HS-5 (cell line): ENCODE results near the gene PAQR6.

ENCODE experiments used
- DNase-seq: peaks from one replicate; pipeline ENCODE4 v3.0.0-alpha.2; 2012; ENCODE audit warnings: low read depth

PAQR6 gene, protein sequence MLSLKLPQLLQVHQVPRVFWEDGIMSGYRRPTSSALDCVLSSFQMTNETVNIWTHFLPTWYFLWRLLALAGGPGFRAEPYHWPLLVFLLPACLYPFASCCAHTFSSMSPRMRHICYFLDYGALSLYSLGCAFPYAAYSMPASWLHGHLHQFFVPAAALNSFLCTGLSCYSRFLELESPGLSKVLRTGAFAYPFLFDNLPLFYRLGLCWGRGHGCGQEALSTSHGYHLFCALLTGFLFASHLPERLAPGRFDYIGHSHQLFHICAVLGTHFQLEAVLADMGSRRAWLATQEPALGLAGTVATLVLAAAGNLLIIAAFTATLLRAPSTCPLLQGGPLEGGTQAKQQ

DNA sequence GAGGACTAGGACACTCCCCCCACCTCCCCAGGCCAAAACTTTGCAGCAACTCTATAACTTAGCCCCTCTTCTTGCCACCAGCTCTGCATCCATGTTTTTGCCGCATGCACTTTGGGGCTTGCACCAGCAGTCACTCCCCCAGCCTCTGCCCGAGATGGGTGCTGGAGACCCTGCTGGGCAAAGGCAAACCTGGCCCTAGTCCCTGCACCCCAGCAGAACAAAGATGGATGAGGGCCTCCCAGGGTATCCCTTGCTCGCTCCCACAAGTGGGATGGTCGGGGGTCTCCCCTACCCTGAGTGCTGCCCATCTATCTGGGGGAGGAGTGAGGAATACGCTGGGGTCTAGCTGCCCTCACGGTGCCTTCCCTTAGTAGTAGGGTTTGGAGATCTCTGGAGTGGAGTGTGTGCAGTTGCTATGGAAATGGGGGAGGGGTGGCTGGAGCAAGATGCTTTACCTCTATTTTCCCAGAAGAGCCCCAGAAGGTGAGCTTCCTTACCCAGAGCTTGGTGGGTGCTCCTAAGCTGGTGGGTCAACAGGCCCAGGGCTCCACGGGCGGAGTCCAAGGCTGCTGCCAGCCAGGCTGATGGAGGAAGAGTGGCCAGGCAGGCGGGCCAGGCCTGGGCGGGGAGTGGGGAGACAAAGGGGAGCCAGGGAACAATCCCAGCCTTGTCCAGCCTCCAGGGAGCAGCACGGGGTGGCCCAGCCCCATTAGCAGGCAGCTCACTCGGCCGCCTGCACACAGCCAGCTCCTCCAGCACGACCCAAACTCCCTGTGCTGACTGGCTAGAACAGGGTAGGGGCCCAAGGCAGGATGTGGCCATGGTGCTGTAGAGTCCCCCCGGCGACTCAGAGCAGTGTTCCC, at the start of gene PAQR6:
Gene PAQR6 (minus strand): TSS at position 597 of the 863 bp plus-strand sequence. CDS start 1,325 bp downstream, outside the sequence.
- no peak for DNase-seq

DNA sequence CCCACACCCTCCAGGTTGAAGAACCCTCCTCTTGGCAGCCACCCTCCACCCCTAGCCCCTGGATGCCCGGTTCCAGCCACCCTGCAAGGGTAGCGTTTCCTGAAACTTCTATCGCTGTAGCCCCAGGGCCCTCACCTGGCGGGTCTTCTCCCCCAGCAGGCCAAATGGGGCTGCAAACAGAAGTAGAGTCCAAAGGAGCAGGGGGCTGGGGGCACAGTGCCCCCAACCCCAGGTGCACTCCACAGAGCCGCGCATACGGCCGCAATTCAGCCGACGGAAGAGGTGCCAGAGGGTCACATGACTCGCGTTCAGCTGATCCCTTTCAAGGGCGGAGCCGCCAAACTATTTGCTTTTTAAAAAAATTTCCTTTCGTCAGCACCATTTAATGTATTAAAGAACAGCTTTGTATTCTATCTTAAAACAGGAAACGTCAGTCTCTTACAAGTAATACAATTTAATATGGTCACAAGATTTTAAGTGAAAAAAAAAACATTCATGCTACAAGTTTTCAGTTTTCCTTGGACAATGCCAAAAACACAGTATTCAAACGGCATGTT, 47.6 kb upstream of the PAQR6 start, which contains the start of gene GLMP:
Gene GLMP (minus strand): TSS at position 289 of the 557 bp plus-strand sequence. CDS start 34 bp downstream, at position 255.
- DNase-seq, result no peak

DNA sequence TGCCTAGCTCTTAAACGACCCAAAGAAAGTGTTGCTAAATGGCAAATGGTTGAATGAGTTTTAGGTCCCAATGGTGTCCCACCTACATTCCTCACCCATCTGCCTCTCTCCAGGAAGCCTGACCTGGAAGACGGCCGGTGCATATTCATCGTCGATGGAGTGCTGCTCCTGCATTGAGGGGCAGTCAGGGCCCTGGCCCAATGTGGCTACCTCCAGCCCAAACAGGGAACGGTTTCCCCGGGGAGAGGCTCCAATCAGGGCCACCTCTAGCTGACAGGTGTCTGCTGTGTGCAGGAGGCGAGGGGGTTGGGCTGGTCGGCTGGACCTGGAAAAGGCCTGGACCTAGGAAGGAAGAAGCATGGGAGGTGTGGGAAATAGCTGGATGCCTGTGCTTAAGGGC, 46.0 kb upstream of the PAQR6 start:
- DNase-seq, result no peak

DNA sequence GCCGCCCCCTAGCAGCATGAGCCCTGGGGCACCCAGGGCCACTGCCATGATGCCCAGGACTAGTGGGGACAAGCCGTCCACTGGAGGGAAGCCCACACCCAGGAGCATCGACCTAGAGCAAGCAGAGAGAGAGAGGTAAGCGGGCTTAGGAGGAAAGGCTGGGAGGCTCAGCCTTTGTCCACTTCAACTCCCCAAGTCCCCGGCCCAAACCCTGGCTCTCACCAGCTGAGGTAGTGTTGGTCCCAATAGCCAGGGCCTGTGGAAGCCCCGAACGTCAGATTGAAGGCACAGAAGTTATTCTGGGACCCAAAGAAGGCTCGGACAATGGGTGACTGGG, 45.2 kb upstream of the PAQR6 start:
- DNase-seq, result no peak

DNA sequence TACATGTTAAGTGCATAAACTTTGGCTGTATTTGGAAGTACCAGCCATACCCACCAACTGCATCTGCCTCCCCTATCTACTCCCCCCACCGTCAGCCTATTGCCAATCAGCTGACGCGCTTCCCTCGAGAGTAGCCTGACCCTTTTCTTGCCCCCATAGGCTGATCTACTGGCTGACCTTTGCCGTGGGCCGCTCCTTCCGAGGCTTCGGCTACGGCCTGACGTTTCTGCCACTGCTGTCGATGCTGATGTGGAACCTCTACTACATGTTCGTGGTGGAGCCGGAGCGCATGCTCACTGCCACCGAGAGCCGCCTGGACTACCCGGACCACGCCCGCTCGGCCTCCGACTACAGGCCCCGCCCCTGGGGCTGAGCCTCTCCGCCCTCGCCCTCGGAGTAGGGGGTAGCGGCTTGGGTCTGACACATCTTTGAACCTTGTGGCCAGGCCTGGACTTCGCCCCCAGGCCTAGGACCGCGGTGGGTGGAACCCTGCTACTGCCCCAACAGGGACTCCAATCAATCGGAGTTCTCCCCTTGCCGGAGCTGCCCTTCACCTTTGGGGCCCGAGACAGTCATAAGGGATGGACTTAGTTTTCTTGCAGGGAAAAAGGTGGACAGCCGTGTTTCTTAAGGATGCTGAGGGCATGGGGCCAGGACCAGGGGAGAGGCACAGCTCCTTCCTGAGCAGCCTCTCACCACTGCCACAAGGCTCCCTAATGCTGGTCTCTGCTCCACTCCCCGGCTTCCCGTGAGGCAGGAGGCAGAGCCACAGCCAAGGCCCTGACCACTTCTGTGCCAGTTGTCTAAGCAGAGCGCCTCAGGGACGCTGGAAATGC, 43.6 kb upstream of the PAQR6 start:
- no peak for DNase-seq

DNA sequence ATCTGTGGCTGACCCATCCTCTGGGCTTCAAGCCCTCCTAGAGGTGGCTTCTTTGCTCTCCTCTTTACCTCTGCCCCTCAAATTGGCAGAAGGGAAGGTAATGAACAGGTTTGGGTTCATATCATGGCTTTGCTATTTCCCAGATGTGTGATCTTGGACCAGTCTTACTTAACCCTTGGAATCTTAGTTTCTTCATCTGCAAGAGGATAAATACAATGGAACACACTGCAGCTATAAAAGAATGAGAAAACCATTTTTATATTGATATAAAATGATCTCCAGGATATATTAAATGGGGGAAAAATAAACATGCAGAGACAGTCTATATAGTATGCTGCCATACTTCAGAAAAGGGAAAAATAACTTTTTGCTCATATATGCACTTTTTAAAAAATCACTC, 42.0 kb upstream of the PAQR6 start:
- DNase-seq, result no peak

DNA sequence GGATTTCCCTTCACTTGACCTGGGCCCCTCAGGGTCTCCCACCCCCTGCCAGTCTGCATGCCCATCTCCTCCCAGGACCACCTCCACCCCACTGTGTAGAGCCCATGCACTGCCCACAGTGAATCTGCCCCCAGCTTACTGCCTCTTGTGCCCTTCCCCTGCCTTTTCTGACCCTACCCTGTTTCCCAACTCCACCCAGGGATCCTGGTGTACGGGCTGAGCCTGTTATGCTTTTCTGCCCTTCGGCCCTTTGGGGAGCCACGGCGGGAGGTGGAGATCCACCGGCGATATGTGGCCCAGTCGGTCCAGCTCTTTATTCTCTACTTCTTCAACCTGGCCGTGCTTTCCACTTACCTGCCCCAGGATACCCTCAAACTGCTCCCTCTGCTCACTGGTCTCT, 38.2 kb upstream of the PAQR6 start:
- DNase-seq, result no peak

DNA sequence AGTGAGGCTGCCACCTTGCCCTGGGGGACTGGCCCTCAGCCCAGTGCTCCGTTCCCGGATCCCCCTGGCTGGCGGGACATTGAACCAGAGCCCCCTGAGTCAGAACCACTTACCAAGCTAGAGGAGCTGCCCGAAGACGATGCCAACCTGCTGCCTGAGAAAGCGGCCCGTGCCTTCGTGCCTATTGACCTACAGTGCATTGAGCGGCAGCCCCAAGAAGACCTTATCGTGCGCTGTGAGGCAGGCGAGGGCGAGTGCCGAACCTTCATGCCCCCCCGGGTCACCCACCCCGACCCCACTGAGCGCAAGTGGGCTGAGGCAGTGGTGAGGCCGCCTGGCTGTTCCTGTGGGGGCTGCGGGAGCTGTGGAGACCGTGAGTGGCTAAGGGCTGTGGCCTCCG, 37.6 kb upstream of the PAQR6 start:
- no peak for DNase-seq

DNA sequence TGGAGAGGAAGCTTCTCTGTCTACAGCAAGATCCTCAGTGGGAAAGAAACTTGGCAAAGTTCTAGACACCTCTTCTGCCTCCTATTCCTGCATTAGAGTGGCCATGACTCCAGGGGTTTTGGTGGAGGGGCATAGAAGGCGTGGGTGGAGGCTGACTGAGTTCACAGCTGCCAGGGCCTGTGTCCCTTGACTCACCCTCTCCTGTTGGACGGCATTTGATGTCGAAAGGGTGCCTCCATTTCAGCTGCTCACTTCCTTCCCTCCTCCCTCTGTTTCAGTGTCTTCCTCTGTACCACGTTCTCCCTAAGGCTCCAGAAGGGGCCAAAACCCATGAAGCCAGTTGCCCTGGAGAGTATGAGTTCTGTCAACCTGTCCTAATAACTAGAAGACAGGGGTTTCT, 36.9 kb upstream of the PAQR6 start:
- no peak for DNase-seq

DNA sequence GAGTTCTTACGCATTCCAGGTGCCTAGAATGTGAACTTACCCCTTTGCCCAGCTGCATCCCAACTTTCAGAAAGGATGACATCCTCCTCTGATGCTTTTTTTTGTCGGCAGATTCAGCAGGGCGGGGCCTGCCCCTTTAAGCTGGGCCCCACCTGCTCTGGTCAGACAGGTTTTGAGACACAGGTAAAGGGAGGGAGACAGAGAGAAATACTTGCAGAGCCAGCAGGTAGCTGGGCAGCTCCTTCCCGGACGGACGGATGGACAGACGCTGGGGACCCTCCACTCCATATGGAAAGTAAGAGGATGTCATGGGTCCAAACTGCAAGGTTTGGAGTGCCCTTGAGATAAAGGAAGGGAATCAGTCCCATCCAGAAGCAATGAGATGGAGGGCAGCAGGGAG, 36.3 kb upstream of the PAQR6 start, which contains the start of gene TMEM79:
Gene TMEM79 (plus strand): TSS at position 214 of the 400 bp plus-strand sequence. CDS start 902 bp downstream, outside the sequence.
- no peak for DNase-seq

DNA sequence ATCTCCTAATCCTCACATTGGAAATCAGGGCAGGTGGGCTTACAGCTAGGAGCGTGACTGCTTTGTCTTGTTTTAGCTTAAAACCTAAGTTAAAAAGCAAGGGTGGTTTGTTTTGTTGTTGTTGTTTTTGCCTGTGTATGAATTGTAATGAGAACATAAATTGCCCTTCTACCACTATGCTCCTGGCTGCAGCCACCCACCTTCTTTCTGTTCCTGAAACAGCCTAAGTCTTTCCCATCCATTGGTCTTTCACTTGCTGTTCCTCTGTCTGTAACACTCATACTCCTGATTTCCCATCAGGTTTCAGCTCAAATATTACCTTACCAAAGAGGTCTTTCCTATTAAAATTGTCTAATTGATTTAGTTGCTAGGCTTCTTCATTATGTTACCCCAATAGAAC, 35.7 kb upstream of the PAQR6 start:
- no peak for DNase-seq

DNA sequence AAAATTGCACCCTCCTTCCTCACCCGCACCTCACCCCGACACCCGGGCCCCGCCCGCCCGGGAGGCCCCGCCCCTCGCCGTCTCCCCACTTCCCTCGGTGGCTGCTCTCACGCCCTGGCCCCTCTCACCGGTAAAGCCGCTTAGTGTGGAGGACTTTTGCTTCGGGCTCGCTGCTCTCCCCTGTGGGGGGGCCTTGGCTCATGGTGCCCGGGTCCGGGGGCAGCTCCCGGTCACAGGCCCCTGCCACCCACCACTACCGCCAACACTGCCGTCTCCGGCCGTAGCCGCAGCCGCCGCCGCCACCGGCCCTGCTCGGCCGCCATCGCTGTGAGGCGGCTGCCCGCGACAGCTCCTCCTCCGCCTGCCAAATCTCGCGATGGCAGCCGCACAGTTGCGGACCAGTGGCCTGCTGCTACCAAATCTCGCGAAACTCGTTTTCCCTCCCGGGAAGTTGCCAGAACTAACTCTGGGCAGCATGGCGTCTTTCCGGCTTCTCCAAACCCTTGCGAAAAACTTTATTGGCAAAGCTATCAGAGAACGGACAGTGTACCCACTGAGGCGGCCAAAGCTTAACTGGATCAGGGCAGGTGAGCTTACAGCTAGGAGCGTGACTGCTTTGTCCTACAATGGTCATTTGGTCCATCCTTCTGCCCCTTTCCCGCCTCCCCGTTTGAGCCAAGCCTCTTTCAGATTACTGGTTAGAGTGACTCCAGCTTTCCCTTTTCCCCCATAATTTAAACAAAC, 34.8 kb upstream of the PAQR6 start, which contains the start of gene SMG5:
Gene SMG5 (minus strand): TSS at position 347 of the 744 bp plus-strand sequence. CDS start 145 bp downstream, at position 202.
- DNase-seq, result peak; percentile 96

DNA sequence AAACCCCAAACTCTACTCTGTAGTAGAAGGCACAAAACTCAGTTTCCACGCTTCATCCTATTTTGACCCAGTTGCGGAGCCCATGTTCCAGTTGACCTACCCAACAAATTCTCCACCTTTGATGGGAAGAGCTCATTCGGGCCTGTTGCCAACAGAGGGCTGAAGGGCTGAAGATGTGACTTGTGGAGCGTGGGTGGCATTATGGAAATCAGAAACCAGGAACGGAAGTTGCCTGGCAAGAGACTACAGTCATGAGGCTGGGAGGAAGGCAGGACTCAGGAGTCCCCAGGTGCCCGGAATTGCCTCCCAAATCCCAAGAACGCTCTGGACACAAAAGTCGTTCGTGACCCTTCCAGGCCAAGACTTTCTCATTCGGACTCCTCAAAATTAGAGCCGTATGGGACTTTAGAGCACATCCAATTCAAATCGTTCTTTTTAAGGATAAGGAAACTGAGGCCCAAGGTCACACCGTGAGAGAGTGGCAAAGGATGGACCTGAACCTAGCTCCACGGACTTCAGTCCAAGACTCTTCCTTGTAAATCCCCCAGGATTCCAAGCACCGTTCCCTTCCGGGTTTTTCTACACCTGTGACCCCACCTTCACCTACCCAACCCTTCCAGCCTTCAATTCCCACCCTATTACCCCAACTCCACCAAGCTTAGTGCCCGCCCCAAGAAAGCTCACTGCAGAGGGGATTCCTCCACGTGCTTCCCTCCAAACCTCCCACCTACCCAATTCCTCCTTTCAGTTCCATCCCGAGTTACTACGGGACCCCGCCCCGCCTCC, 34.0 kb upstream of the PAQR6 start:
- DNase-seq, result no peak

DNA sequence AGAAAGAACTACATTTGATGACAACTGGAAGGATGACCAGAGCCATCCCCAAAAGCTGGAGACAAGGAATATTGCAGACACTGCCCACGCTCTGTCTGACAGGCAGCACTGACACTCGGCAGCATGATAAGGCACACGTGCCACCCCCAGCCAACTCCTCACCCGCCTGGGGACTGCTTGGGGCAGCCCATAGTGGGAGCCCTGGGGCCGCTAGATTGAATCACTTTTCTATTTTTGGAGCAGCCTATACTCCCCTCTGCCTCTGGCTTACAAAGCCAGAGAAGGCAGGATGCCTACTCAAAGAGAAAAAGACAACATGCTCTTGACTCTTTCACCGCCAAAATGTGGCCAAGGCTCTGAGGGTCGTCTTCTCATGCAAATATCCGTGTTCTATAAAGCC, 33.4 kb upstream of the PAQR6 start:
- DNase-seq, result no peak

DNA sequence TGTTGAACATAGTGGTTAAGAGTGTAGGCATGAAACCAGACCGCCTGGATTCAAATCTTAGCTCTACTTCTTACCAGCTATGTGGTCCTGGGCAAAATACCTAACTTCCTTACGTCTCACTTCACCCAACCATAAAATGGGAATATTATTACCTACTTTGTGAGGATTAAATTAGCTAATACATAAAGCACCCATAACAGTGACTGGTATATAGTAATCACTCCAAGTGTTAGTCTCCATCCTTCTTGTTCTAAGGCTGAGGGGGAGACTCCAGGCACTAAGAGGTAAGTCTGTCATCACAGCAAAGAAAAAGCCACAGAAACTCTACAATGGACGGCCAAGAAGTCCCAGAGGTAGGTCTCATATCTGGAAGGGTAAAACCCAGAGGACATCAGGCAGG, 32.0 kb upstream of the PAQR6 start:
- no peak for DNase-seq

DNA sequence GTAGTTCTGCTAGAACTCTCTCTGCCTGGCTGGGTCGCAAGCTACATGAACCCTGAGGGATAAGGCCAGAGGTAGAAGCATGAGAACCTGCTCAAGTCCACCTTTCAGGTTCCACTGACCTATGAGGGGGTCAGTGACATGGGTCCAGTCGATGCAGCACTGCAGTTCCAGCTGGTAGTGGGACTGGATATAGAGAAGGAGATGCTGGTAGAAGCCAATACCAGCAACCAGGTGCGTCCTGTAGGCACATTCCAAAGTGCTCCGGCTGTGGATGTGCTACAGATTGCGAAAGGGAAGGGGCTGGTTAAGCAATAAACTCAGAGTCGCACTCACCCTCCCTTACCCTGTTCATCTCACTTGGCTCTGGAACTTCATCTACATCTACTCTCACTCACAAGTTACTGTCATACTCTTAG, 29.1 kb upstream of the PAQR6 start:
- no peak for DNase-seq

DNA sequence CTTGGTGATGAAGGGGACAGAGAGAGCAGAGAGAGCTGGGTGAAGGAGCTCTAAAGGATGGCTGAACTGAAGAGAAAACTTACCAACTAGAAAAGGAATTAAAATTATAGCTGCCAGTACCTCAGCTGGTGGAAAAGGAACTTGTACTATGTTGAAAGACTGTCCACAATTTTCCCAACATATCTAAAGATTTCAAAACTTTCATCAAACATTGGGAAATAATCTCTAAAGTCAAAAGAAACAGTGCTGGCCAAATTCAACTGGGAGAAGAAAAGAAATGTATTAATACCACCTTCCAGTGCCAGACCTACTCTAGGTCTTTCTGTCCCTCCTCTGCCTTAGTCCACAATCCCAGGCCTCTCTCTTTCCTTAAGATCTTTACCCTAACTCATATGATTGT, 28.7 kb upstream of the PAQR6 start:
- DNase-seq, result no peak

DNA sequence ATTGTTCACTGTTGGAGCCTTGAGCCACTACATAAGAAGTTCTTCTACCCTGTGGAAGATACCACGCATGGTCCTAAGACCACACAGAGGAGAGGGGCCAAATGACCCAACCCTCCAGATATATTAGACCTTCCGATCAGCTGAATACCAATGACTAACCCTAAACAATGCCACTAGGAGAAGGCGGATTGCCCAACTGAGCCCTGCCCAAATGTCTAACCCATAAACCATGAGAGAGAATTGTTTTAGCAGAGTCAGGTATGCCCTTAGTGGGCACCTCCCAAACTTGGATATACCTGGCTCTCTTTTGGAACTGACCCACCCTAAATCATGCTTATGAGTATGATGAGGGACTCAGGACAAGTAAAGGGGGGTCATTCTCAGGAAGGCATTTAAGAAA, 22.5 kb upstream of the PAQR6 start:
- no peak for DNase-seq

DNA sequence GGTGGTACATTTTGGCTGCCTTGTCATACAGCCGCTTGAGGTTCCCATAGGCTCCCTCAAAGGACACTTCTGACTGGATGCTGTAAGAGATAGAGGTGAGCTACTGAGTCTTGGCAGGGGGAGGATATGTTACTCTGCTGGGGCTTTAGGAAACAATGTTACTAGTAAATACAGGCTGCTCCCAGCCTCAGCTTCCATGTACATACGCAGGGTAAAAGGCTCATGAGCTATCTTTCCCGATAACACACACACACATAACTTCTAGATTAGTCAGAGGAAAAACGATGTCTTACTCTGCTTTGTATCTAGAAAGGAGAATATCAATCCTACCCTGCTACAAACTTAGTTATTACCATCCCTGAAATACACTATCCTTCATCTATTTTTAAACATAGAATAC, 20.5 kb upstream of the PAQR6 start:
- DNase-seq, result no peak

DNA sequence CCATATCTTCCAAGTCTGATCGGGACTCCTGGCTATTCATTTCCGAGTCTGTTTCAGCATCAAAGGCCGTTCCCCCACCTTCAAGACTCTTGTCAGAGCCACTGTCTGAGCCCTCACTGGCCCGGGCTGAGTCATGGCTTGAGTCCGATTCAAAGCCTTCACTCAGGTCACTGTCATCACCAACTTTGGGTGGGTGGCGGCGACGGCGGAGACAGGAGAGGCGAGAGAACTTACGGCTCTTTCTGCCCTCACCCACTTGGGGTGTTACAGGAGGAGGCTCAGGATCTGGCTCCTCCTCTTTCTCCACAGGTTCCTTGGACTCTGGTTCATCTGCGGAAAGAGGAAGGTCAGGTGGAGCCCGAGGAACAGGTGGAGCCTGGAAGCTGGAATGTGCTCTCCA, 18.2 kb upstream of the PAQR6 start:
- no peak for DNase-seq
